ENCODE measurements around the gene UNC93B1. TPM values are rescaled to one million over a fixed set of nuclear protein-coding genes. Genes with fewer than 3 reads are reported as not detected.
A peak's percentile ranks its signal among the peaks of the same experiment; 100 is the strongest.

UNC93B1 gene
- total RNA-seq, 2 experiments from 2014 or later: 21.3 to 22.0 TPM

DNA sequence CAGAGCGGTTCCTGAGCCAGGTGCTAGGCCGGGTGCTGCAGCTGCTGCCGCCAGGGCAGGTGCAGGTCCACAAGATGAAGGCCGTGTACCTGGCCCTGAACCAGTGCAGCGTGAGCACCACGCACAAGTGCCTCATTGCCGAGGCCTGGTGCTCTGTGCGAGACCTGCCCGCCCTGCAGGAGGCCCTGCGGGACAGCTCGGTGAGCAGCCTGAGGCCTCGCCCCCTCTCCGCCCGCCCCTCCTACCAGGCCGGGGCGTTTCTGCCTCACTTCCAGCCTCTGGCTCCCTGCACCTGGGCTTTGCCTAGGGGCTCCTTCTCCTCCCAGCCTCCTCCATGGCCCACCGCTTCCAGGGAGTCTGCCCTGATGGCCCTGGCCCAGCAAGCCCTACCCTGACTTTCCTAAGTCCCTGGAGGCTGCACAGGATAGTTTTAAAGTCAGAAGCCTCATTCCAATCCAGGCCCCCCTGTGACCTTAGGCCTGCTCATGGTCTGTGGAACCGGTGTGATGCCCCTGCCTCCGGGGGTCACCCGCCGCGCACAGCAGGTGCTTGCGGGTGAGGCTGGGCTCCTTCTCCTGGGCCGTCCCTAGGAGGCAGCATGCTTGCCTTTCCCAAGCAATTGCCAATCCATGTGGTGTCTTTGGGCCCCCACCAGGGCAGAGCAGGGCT is 40.4 kb upstream of the UNC93B1 start:
- ATAC-seq (ENCODE audit: poor library complexity) (no peak), DNase-seq (peak in 1 of 14 experiments; percentile 24)
- Mint-ChIP-seq H3K27me3 (no peaks in the 10 kb centered on the region), H3K9me3 (no peaks in the 10 kb centered on the region), H3K4me3 (no peak overlapping the region), H3K4me1 (ENCODE audit: low read depth) (peaks cover 12% of the 10 kb centered on the region), H3K27ac (no peak overlapping the region), H3K36me3 (ENCODE audit: low read depth) (peaks cover 18% of the 10 kb centered on the region)
- no peak overlapping the region for H3K27ac ChIP-seq (ENCODE audit: low read depth in 1 of 2, low read length in 2 of 2)
- ChIA-PET CTCF (no interaction called here), POLR2A (no interaction called here)
- no peak overlapping the region for H3K4me3 ChIP-seq (ENCODE audit: low read length)
- H3K9me3 ChIP-seq (ENCODE audit: control insufficient read depth in 1 of 2, insufficient read depth in 1 of 2, low read length in 2 of 2): no peaks in the 10 kb centered on the region
- H3K27me3 ChIP-seq (ENCODE audit: control insufficient read depth in 1 of 2, insufficient read depth in 2 of 2, low read length in 2 of 2): no peaks in the 10 kb centered on the region
- H3K4me1 ChIP-seq (ENCODE audit: insufficient read depth, low read length): peaks cover 29% of the 10 kb centered on the region
- H3K36me3 ChIP-seq (ENCODE audit: insufficient read depth, low read length): peaks cover 69% of the 10 kb centered on the region
- intact Hi-C loops (cut with DNase I, micrococcal nuclease): no loop called here
- TF ChIP-seq, protein P1, sequence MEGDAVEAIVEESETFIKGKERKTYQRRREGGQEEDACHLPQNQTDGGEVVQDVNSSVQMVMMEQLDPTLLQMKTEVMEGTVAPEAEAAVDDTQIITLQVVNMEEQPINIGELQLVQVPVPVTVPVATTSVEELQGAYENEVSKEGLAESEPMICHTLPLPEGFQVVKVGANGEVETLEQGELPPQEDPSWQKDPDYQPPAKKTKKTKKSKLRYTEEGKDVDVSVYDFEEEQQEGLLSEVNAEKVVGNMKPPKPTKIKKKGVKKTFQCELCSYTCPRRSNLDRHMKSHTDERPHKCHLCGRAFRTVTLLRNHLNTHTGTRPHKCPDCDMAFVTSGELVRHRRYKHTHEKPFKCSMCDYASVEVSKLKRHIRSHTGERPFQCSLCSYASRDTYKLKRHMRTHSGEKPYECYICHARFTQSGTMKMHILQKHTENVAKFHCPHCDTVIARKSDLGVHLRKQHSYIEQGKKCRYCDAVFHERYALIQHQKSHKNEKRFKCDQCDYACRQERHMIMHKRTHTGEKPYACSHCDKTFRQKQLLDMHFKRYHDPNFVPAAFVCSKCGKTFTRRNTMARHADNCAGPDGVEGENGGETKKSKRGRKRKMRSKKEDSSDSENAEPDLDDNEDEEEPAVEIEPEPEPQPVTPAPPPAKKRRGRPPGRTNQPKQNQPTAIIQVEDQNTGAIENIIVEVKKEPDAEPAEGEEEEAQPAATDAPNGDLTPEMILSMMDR (IDR thresholded peaks at IDR 0.05): no peak

- no peaks in the 10 kb centered on the region for H3K9me3 ChIP-seq (ENCODE audit: control insufficient read depth in 1 of 2, insufficient read depth in 1 of 2, low read length in 2 of 2)
- no peaks in the 10 kb centered on the region for H3K27me3 ChIP-seq (ENCODE audit: control insufficient read depth in 1 of 2, insufficient read depth in 2 of 2, low read length in 2 of 2)
- TF ChIP-seq, protein P1 (IDR thresholded peaks at IDR 0.05): no peak
- CTCF ChIA-PET: no interaction called here
- DNase-seq: peak in 1 of 14 experiments; percentile 33
- no peak overlapping the region for H3K4me3 Mint-ChIP-seq
- peaks cover 62% of the 10 kb centered on the region for H3K36me3 ChIP-seq (ENCODE audit: insufficient read depth, low read length)
- peaks cover 12% of the 10 kb centered on the region for H3K4me1 Mint-ChIP-seq (ENCODE audit: low read depth)
- H3K36me3 Mint-ChIP-seq (ENCODE audit: low read depth): peaks cover 18% of the 10 kb centered on the region
- no peak for ATAC-seq (ENCODE audit: poor library complexity)
- no peak overlapping the region for H3K27ac ChIP-seq (ENCODE audit: low read depth in 1 of 2, low read length in 2 of 2)
- peaks cover 35% of the 10 kb centered on the region for H3K4me1 ChIP-seq (ENCODE audit: insufficient read depth, low read length)
- H3K27me3 Mint-ChIP-seq: no peaks in the 10 kb centered on the region
- H3K9me3 Mint-ChIP-seq: no peaks in the 10 kb centered on the region
- H3K4me3 ChIP-seq (ENCODE audit: low read length): no peak overlapping the region
- intact Hi-C loops (cut with DNase I, micrococcal nuclease): no loop called here
- H3K27ac Mint-ChIP-seq: no peak overlapping the region
- POLR2A ChIA-PET: interaction anchor here (1.9 kb wide), 1 partner anchor 10 kb away, joined by 5 read pairs; no protein-coding TSS in a partner anchor
Observed at GRCh38 chr11:68043349-68044144, 39.6 kb upstream of the UNC93B1 start.

DNA sequence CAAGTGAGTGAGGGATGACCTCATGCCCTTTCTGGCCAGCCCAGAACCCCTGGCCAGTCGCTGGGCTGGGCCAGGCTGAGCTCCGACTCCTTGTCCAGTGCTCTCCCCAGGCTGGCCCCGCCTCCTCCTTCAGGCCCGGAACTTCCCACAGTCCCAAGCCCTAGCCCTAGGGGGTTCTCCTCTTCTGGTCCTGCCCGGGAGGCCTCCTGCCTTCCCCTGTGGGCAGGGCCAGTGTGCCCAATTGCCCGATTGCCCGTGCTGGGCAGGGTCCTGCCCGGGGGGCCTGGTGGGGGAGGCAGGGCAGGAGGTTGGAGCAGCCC is 39.1 kb upstream of the UNC93B1 start:
- H3K4me3 ChIP-seq (ENCODE audit: low read length): no peak overlapping the region
- Mint-ChIP-seq H3K27me3 (no peaks in the 10 kb centered on the region), H3K27ac (no peak overlapping the region), H3K4me1 (ENCODE audit: low read depth) (peaks cover 12% of the 10 kb centered on the region), H3K4me3 (no peak overlapping the region), H3K9me3 (no peaks in the 10 kb centered on the region), H3K36me3 (ENCODE audit: low read depth) (peaks cover 14% of the 10 kb centered on the region)
- no peaks in the 10 kb centered on the region for H3K27me3 ChIP-seq (ENCODE audit: control insufficient read depth in 1 of 2, insufficient read depth in 2 of 2, low read length in 2 of 2)
- no peak overlapping the region for H3K27ac ChIP-seq (ENCODE audit: low read depth in 1 of 2, low read length in 2 of 2)
- no peaks in the 10 kb centered on the region for H3K9me3 ChIP-seq (ENCODE audit: control insufficient read depth in 1 of 2, insufficient read depth in 1 of 2, low read length in 2 of 2)
- TF ChIP-seq, protein P1 (IDR thresholded peaks at IDR 0.05): no peak
- peaks cover 41% of the 10 kb centered on the region for H3K4me1 ChIP-seq (ENCODE audit: insufficient read depth, low read length)
- ChIA-PET CTCF (no interaction called here), POLR2A (interaction anchor here (1.9 to 3.1 kb wide), 2 partner anchors 10 to 12 kb away, joined by 5 to 21 read pairs; partner anchors contain the start of gene NDUFS8)
- intact Hi-C loops (cut with DNase I, micrococcal nuclease): no loop called here
- ATAC-seq (ENCODE audit: poor library complexity) (no peak), DNase-seq (peak in 1 of 14 experiments; percentile 35)
- H3K36me3 ChIP-seq (ENCODE audit: insufficient read depth, low read length): peaks cover 58% of the 10 kb centered on the region
